SK-N-SH (cell line): ENCODE data around the gene TBX1.

ENCODE experiments used
- EP300 ChIP-seq, 2 experiments: IDR thresholded peaks; 2 replicates each; pipeline versions ENCODE4 v1.4.0 to v1.6.1; 2012; ENCODE audit warnings: borderline replicate concordance in 1 of 2, low read depth in 1 of 2, low read length in 1 of 2
- MXI1 ChIP-seq: IDR thresholded peaks from 2 replicates; pipeline ENCODE4 v1.6.1; 2012; ENCODE audit warnings: mild to moderate bottlenecking, low read depth, low read length, improper control_type of control experiment
- POLR2AphosphoS5 ChIP-seq: IDR thresholded peaks from 2 replicates; pipeline ENCODE4 v1.6.1; 2012; ENCODE audit warnings: low read depth, low read length
- RCOR1 ChIP-seq: fragments of 150-350 bp; IDR thresholded peaks from 2 replicates; pipeline ENCODE4 v1.6.1; 2017; ENCODE audit warnings: antibody characterized with exemption, low read length
- TF ChIP-seq, protein P1 (sequence below): IDR thresholded peaks from 2 replicates; pipeline ENCODE4; 2012
- TF ChIP-seq, protein P2 (sequence below): fragments of 200-600 bp; sonication (generic); IDR thresholded peaks from 2 replicates; pipeline ENCODE4 v1.6.1; 2017; ENCODE audit warnings: antibody characterized with exemption, mild to moderate bottlenecking, moderate library complexity
- TF ChIP-seq, protein P3 (sequence below): IDR thresholded peaks from 2 replicates; pipeline ENCODE4 v1.4.0; 2012; ENCODE audit warnings: low read depth

DNA sequence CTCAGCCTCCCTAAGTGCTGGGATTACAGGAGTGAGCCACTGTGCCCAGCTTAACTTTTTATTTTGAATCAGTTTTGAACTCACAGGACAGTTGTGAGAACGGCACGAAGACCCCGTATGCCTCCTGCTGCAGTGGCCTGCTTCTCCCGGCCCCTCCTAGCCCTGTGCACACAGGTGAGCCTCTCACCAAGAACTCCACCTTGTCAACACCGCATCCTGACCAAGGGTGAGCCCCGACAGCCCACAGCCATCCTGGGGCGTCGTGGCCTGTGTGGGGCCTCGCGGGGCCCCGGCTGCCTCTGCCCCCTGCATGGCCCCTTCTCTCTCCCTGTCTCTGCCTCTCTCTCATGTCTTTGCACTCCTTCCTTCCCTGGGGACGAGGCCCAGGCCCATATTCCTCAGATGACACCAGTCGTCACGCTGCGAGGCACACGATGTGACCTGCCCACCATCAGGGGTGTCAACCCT lies 55.3 kb downstream of the TBX1 start:
- no peak for TF ChIP-seq RCOR1
- no peak for TF ChIP-seq POLR2AphosphoS5
- TF ChIP-seq, protein P1, sequence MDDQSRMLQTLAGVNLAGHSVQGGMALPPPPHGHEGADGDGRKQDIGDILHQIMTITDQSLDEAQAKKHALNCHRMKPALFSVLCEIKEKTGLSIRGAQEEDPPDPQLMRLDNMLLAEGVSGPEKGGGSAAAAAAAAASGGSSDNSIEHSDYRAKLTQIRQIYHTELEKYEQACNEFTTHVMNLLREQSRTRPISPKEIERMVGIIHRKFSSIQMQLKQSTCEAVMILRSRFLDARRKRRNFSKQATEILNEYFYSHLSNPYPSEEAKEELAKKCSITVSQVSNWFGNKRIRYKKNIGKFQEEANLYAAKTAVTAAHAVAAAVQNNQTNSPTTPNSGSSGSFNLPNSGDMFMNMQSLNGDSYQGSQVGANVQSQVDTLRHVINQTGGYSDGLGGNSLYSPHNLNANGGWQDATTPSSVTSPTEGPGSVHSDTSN: no peak
- TF ChIP-seq, protein P2, sequence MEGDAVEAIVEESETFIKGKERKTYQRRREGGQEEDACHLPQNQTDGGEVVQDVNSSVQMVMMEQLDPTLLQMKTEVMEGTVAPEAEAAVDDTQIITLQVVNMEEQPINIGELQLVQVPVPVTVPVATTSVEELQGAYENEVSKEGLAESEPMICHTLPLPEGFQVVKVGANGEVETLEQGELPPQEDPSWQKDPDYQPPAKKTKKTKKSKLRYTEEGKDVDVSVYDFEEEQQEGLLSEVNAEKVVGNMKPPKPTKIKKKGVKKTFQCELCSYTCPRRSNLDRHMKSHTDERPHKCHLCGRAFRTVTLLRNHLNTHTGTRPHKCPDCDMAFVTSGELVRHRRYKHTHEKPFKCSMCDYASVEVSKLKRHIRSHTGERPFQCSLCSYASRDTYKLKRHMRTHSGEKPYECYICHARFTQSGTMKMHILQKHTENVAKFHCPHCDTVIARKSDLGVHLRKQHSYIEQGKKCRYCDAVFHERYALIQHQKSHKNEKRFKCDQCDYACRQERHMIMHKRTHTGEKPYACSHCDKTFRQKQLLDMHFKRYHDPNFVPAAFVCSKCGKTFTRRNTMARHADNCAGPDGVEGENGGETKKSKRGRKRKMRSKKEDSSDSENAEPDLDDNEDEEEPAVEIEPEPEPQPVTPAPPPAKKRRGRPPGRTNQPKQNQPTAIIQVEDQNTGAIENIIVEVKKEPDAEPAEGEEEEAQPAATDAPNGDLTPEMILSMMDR: no peak
- TF ChIP-seq EP300 (IDR thresholded peaks at IDR 0.05; ENCODE audit: borderline replicate concordance in 1 of 2, low read depth in 1 of 2, low read length in 1 of 2): no peak
- TF ChIP-seq, protein P3, sequence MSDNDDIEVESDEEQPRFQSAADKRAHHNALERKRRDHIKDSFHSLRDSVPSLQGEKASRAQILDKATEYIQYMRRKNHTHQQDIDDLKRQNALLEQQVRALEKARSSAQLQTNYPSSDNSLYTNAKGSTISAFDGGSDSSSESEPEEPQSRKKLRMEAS: no peak
- no peak for TF ChIP-seq MXI1
